ENCODE measurements around the gene TSEN54.

The TSEN54 gene

GRCh38 chr17:75570034-75570676 lies 53.8 kb downstream of the TSEN54 start:
- no peak for FAIRE-seq

GRCh38 chr17:75570772-75571171 lies 54.4 kb downstream of the TSEN54 start:
- FAIRE-seq: no peak

GRCh38 chr17:75571197-75571884 lies 55.0 kb downstream of the TSEN54 start:
- no peak for FAIRE-seq

DNA sequence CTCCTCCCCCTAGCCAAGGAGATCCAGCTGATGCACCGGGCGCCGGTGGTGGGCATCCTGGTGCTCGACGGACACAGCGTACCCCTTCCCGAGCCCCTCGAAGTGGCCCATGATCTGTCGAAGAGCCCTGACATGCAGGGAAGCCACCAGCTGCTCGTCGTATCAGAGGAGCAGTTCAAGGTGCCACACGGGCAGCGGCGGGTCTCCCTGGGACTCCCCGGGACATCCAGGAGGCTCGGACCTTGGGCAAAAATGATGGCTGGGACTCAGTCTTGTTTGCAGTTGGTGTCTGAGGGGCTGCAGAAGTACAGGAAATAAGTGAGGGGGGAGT lies 55.5 kb downstream of the TSEN54 start:
- no peak for FAIRE-seq

DNA sequence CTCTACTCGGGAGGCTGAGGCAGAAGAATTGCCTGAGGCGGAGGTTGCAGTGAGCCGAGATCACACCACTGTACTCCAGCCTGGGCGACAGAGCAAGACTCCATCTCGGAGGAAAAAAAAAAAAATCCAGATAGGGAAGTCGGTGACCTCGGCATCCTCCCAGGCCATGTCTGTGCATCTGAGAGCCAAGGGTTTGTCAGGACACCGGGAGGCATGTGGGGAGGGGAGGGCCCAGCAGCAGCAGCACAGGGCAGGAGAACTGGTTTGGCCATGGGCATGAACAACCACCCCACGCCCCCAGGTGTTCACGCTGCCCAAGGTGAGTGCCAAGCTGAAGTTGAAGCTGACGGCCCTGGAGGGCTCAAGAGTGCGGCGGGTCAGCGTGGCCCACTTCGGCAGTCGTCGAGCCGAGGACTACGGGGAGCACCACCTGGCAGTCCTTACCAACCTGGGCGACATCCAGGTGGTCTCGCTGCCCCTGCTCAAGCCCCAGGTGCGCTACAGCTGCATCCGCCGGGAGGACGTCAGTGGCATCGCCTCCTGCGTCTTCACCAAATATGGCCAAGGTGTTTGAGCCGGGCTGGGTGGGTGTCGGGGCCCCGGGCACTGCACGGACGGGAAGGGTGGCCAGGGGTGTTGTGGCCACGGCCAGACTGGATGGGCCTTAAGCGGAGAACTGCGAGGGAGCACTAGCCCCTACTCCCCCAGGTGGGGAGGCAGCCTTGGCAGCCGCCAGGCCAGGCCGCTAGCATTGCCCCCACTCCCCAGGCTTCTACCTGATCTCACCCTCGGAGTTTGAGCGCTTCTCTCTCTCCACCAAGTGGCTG lies 56.6 kb downstream of the TSEN54 start:
- FAIRE-seq: no peak

DNA sequence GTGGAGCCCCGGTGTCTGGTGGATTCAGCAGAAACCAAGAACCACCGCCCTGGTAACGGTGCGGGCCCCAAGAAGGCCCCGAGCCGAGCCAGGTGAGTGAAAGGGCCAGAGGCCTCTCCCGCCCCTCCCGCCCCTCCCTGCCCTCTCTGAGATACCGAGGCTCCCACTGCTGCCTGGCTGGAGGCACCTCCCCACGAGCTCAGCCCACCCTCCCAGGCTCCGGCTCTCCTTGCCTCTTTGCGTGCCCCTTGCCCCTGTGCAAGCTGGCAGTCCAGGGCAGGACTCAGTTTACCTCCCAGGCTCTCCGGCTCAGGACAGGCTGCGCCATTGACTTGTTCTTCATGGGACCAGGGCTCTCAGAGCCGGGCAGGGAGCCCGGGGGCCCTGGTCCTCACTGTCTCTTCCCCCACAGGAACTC lies 57.2 kb downstream of the TSEN54 start:
- no peak for FAIRE-seq

DNA sequence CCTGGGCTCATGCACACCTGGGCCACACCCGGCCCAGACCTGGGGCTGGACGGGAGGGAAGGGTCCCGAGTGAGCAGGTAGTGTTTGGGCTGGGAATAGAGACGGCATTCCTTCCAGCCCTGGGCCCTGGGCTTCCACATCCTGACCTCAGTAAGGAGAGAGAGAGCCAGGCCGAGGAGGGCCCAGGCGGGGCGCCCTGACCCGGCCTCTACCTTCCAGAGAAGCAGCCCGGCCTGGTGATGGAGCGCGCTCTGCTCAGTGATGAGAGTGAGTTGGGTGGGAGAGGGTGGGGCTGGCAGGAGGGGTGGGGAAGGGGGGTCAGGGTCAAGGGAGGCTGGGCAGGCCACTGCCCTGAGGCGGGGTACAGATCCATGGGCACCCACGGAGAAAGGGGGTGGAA lies 57.7 kb downstream of the TSEN54 start:
- FAIRE-seq: no peak

Measured in A204.1 (cell line).